Mesothelial cell of epicardium (in vitro differentiated cells): Measurements from ENCODE around the gene MRPL24. TPM values are rescaled to one million over a fixed set of nuclear protein-coding genes. Genes with fewer than 3 reads are reported as not detected.

Source experiments
- DNase-seq, 2 experiments: peaks; one replicate each; pipeline ENCODE4 v3.0.0; 2021; ENCODE audit warnings: low spot score in 2 of 2; ENCODE audit not compliant: unreplicated experiment in 2 of 2
- H3K27ac Mint-ChIP-seq: 2 replicates; pipeline ENCODE4 v1.8.0; 2021; ENCODE audit warnings: mixed read lengths
- H3K27me3 Mint-ChIP-seq: 2 replicates; pipeline ENCODE4 v1.8.0; 2021; ENCODE audit warnings: low read depth, mixed read lengths
- H3K36me3 Mint-ChIP-seq: 2 replicates; pipeline ENCODE4 v1.8.0; 2021; ENCODE audit warnings: mixed read lengths
- H3K4me1 Mint-ChIP-seq: 2 replicates; pipeline ENCODE4 v1.8.0; 2021; ENCODE audit warnings: mixed read lengths
- H3K4me3 Mint-ChIP-seq: 2 replicates; pipeline ENCODE4 v1.8.0; 2021; ENCODE audit warnings: mild to moderate bottlenecking, moderate library complexity, mixed read lengths
- H3K9me3 Mint-ChIP-seq: 2 replicates; pipeline ENCODE4 v1.8.0; 2021; ENCODE audit warnings: mixed read lengths
- total RNA-seq: library from RNA; stranded (reverse); gene quantifications from 3 replicates; pipeline ENCODE4 v1.2.1, GENCODE V29; 2021
- TF ChIP-seq, protein P1 (sequence below): fragments of 200-600 bp; sonication (generic); IDR thresholded peaks from one replicate; pipeline ENCODE4 v1.5.0; 2021; ENCODE audit warnings: antibody characterized with exemption; ENCODE audit not compliant: unreplicated experiment

The MRPL24 gene
- 35.5 to 40.5 TPM (median 38.4 TPM) in 3 replicates for total RNA-seq

DNA sequence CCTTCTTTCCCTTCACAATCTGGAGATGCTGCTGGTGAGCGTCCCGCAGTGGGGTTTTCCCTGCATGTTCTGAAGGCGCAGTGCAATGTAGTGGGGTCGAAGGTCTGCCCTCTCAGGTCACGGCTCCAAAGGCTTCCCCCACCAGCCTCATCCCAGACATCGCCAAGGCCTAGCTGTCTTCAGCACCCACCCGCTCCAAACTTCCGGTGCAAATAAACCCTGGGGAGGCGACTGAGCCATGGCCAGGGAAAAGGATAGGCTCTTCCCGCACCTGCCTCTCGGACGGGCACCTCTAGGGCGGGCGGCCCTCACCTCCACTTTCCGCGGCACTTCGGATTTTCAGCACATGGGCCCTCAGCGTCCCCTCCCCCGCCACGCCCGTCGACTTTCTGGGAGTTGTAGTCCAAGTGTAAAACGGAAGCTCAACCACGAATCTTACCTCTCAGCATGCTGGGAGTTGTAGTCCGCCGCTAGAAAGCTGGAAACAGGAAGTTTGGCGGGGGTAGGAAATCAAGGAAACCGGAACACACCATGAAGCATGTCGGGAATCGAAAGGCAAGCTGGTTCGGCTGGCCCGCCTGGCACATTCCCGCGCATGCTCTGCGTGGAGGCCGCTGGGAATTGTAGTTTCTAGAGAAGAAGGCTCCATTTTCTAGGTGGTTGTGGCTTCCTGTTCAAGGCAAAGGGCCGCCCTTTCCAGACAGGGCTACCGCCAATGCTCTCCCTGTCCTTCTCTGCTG is at the start of gene MRPL24:
TSS of gene MRPL24 (minus strand) at position 348 of the 740 bp plus-strand sequence. CDS start 2,384 bp downstream, outside the sequence.
- no peaks in the 10 kb centered on the region for H3K27me3 Mint-ChIP-seq
- peak within 1 kb of the TSS; percentile 97 for H3K4me3 Mint-ChIP-seq
- DNase-seq = peak; percentile 83 to 95
- peaks cover 25% of the 10 kb centered on the region for H3K4me1 Mint-ChIP-seq
- TF ChIP-seq, protein P1, sequence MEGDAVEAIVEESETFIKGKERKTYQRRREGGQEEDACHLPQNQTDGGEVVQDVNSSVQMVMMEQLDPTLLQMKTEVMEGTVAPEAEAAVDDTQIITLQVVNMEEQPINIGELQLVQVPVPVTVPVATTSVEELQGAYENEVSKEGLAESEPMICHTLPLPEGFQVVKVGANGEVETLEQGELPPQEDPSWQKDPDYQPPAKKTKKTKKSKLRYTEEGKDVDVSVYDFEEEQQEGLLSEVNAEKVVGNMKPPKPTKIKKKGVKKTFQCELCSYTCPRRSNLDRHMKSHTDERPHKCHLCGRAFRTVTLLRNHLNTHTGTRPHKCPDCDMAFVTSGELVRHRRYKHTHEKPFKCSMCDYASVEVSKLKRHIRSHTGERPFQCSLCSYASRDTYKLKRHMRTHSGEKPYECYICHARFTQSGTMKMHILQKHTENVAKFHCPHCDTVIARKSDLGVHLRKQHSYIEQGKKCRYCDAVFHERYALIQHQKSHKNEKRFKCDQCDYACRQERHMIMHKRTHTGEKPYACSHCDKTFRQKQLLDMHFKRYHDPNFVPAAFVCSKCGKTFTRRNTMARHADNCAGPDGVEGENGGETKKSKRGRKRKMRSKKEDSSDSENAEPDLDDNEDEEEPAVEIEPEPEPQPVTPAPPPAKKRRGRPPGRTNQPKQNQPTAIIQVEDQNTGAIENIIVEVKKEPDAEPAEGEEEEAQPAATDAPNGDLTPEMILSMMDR = no peak
- peak within 1 kb of the TSS; percentile 100 for H3K27ac Mint-ChIP-seq
- no peaks in the 10 kb centered on the region for H3K9me3 Mint-ChIP-seq
- peaks cover 21% of the 10 kb centered on the region for H3K36me3 Mint-ChIP-seq

DNA sequence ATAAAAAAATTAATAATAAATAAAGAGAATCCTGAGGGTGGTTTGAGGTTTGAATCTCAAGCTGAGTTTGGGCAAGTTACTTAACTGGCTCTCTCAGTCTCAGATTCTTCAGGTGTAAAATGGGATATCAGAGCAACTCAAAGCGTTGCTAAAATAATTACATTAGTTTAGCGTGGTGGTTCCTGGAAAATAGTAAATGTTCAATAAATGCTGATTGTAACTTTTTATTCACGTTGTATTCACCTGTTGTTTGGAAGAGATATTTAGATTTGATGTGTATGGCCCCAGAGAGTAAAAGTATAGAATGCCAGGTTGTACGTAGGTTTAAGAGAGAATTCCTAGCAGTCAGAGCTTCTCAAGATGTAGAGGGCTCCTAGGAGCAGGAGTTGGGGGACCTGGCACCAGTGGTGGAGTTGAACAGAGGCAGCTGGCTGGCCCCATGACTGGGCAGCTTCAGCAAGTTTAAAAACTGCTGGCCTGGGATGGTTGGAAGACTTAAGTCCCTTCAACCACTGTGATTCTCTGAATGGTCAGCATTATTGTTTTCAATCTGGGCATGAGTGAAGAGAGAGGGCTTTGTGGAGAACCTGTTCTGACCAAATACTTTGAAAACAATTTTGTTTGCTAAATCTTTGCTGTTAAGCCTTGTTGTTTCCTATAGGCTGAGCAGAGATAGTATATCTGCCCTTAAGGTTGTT is 48.9 kb upstream of the MRPL24 start:
- Mint-ChIP-seq H3K4me1 (no peaks in the 10 kb centered on the region), H3K9me3 (no peaks in the 10 kb centered on the region), H3K27me3 (no peaks in the 10 kb centered on the region), H3K27ac (no peak overlapping the region), H3K4me3 (no peak overlapping the region), H3K36me3 (peaks cover 39% of the 10 kb centered on the region)
- TF ChIP-seq, protein P1 = no peak
- no peak for DNase-seq

DNA sequence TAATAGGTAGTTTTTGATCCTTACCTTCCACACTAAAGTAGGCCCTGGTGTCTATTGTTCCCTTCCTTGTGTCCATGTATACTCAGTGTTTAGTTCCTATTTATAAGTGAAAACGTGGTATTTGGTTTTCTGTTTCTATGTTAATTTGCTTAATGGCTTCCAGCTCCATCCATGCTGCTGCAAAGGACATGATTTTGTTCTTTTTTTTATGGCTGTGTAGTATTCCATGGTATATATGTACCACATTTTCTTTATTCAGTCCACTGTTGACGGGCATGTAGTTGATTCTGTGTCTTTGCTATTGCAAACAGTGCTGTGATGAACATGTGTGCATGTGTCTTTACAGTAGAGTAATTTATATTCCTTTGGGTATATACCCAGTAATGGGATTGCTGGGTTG is 47.2 kb upstream of the MRPL24 start:
- Mint-ChIP-seq H3K27ac (no peak overlapping the region), H3K4me1 (no peaks in the 10 kb centered on the region), H3K9me3 (no peaks in the 10 kb centered on the region), H3K36me3 (peaks cover 34% of the 10 kb centered on the region), H3K27me3 (no peaks in the 10 kb centered on the region), H3K4me3 (no peak overlapping the region)
- TF ChIP-seq, protein P1 = no peak
- no peak for DNase-seq

DNA sequence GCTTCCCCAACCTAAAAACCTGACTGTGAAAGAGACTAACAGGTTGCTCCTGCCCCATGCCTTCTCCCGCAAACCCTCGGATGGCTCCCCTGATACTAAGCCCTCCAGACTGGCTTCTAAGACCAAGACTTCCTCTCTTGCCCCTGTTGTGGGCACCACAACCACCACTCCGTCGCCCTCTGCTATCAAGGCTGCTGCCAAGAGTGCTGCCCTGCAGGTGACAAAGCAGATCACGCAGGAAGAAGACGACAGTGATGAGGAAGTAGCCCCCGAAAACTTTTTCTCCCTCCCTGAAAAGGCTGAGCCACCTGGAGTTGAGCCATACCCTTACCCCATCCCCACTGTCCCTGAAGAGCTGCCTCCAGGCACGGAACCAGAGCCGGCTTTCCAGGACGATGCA is 45.8 kb upstream of the MRPL24 start:
- Mint-ChIP-seq H3K4me1 (no peaks in the 10 kb centered on the region), H3K9me3 (no peaks in the 10 kb centered on the region), H3K27me3 (no peaks in the 10 kb centered on the region), H3K36me3 (peaks cover 30% of the 10 kb centered on the region), H3K4me3 (no peak overlapping the region), H3K27ac (no peak overlapping the region)
- no peak for DNase-seq
- TF ChIP-seq, protein P1 = no peak

DNA sequence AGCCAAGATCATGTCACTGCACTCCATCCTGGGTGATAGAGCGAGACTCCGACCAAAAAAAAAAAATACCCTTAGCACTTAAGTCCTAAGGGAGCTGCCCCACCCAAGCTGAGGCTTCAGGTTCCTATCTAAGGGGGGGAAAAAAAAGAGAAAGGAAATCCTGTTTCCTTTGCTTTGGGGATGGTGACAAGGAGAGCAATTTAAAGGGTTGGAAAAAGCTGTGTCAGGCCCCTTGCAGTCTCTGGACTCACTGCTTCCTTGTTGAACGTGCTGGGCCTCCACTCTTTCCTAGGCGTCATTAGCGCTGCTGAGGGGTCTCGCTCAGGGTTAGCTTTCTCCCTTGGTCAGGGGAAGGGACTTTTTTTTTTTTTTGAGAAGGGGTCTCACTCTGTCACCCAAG is 44.6 kb upstream of the MRPL24 start:
- TF ChIP-seq, protein P1 = no peak
- no peak for DNase-seq
- Mint-ChIP-seq H3K27me3 (no peaks in the 10 kb centered on the region), H3K27ac (no peak overlapping the region), H3K9me3 (no peaks in the 10 kb centered on the region), H3K4me3 (no peak overlapping the region), H3K4me1 (no peaks in the 10 kb centered on the region), H3K36me3 (peaks cover 28% of the 10 kb centered on the region)
